Ovary (tissue), 3 donors: Measurements from ENCODE around the gene AOC2.

Experiments
- CTCF ChIP-seq, 3 donors: fragments of 450-650 bp in 2 of 3; fragments of 200-600 bp in 1 of 3; IDR thresholded peaks; one replicate each; pipeline versions ENCODE4 v1.5.1 to v1.8.0; 2016 to 2022; ENCODE audit warnings: antibody characterized with exemption in 3 of 3, mild to moderate bottlenecking in 1 of 3
- POLR2A ChIP-seq: fragments of 450-650 bp; IDR thresholded peaks from one replicate; pipeline ENCODE4 v1.6.1; 2017; ENCODE audit warnings: antibody characterized with exemption, mild to moderate bottlenecking, moderate library complexity
- donor health status: DM: no; HTN: no; CAD: no.

- no peak for TF ChIP-seq CTCF (IDR thresholded peaks at IDR 0.05)
- no peak for TF ChIP-seq POLR2A
Measured at GRCh38 chr17:42891539-42892152, 47.3 kb downstream of the AOC2 start.
